Keratinocyte (primary cell): ENCODE data around the gene CCNY. TPM values are rescaled to one million over a fixed set of nuclear protein-coding genes. Genes with fewer than 3 reads are reported as not detected.

ENCODE experiments used
- DNase-seq: peaks from one replicate; pipeline ENCODE4 v3.0.0-alpha.2; 2011; ENCODE audit warnings: low read depth, missing footprints, low spot score
- FAIRE-seq: peaks from 2 replicates; lab custom pipeline; 2011; peaks lifted over from hg19 to GRCh38; lab: Jason Lieb, UNC
- H2AFZ ChIP-seq: 2 replicates; pipeline ENCODE4 v1.6.0; 2012; ENCODE audit warnings: low read length, control low read depth, inconsistent platforms; ENCODE audit not compliant: control insufficient read depth
- H3K27ac ChIP-seq: 2 replicates; pipeline ENCODE4 v1.5.1; 2011; ENCODE audit warnings: low read length; ENCODE audit not compliant: control insufficient read depth, insufficient read depth
- H3K27me3 ChIP-seq: 3 replicates; pipeline ENCODE4 v1.6.0; 2011; ENCODE audit warnings: low read length; ENCODE audit not compliant: control insufficient read depth, insufficient read depth; ENCODE audit errors: extremely low read depth
- H3K36me3 ChIP-seq, 2 experiments: 2 replicates in 1 of 2; 3 replicates in 1 of 2; pipeline ENCODE4 v1.5.1; 2011; ENCODE audit warnings: low read length in 2 of 2, mild to moderate bottlenecking in 1 of 2; ENCODE audit not compliant: control insufficient read depth in 2 of 2, insufficient read depth in 2 of 2; ENCODE audit errors: extremely low read depth in 1 of 2
- H3K4me1 ChIP-seq: 3 replicates; pipeline ENCODE4 v1.5.1; 2011; ENCODE audit warnings: low read length; ENCODE audit not compliant: control insufficient read depth, insufficient read depth; ENCODE audit errors: extremely low read depth
- H3K4me2 ChIP-seq: 3 replicates; pipeline ENCODE4 v1.6.0; 2011; ENCODE audit warnings: low read depth, low read length; ENCODE audit not compliant: control insufficient read depth, insufficient read depth; ENCODE audit errors: extremely low read depth
- H3K4me3 ChIP-seq, 3 experiments: fragments of 200-600 bp in 1 of 3; sonication (generic) in 1 of 3; 2 replicates in 2 of 3; 3 replicates in 1 of 3; pipeline ENCODE4 v1.5.1; 2011 to 2016; ENCODE audit warnings: low read length in 3 of 3, mild to moderate bottlenecking in 3 of 3, control low read depth in 2 of 3, inconsistent platforms in 1 of 3, low read depth in 1 of 3, mixed read lengths in 1 of 3, mixed run types in 1 of 3, moderate library complexity in 1 of 3; ENCODE audit not compliant: control insufficient read depth in 2 of 3, insufficient read depth in 2 of 3; ENCODE audit errors: extremely low read depth in 1 of 3
- H3K79me2 ChIP-seq: 2 replicates; pipeline ENCODE4 v1.6.0; 2012; ENCODE audit warnings: low read length; ENCODE audit not compliant: control insufficient read depth, insufficient read depth
- H3K9ac ChIP-seq: 3 replicates; pipeline ENCODE4 v1.6.0; 2011; ENCODE audit warnings: low read length; ENCODE audit not compliant: control insufficient read depth, insufficient read depth; ENCODE audit errors: extremely low read depth
- H3K9me1 ChIP-seq: 3 replicates; pipeline ENCODE4 v1.6.0; 2011; ENCODE audit warnings: low read length; ENCODE audit not compliant: control insufficient read depth, insufficient read depth; ENCODE audit errors: extremely low read depth
- H3K9me3 ChIP-seq: 2 replicates; pipeline ENCODE4 v1.5.1; 2012; ENCODE audit warnings: low read depth, low read length; ENCODE audit not compliant: control insufficient read depth
- H4K20me1 ChIP-seq: 3 replicates; pipeline ENCODE4 v1.6.0; 2011; ENCODE audit warnings: low read length; ENCODE audit not compliant: control insufficient read depth, insufficient read depth; ENCODE audit errors: extremely low read depth
- CTCF ChIP-seq, 3 experiments: IDR thresholded peaks in 1 of 3; conservative IDR thresholded peaks in 1 of 3; optimal IDR thresholded peaks in 1 of 3; 2 replicates in 2 of 3; 3 replicates in 1 of 3; pipeline versions ENCODE3 to v1.5.1; 2011; ENCODE audit warnings: low read length in 3 of 3, mild to moderate bottlenecking in 3 of 3, moderate library complexity in 2 of 3, control low read depth in 1 of 3, inconsistent platforms in 1 of 3; ENCODE audit not compliant: insufficient read depth in 2 of 3; ENCODE audit errors: extremely low read depth in 1 of 3
- EZH2 ChIP-seq: IDR thresholded peaks from one replicate; pipeline ENCODE4 v1.6.1; 2012; ENCODE audit warnings: inconsistent platforms, mild to moderate bottlenecking, low read length, moderate library complexity
- dilution Hi-C: fragments of 300-500 bp; cut with MboI; formaldehyde crosslinking; loops from one replicate; pipeline ENCODE4 v1.7.0; 2020; ENCODE audit warnings: low sequenced_read_pairs; ENCODE audit not compliant: extremely low pct_ligation_motif_present
- polyA plus RNA-seq, 5 experiments: library from polyadenylated mRNA; depleted of rRNA in 3 of 5; stranded (reverse) in 3 of 5; stranded (forward) in 1 of 5; unstranded in 1 of 5; fragments of >200 nt; gene quantifications; 1 replicate in 1 of 5; 2 replicates in 3 of 5; 3 replicates in 1 of 5; pipeline versions ENCODE4 v1.2.1 to v1.2.3, GENCODE V29; 2011 to 2012; ENCODE audit warnings: missing spikeins in 2 of 5, low read depth in 1 of 5, low replicate concordance in 1 of 5

Gene CCNY
- polyA plus RNA-seq, 1 donor (not counting 4 experiments of a cell fraction or from before 2014, with no cell fraction given): 58.9 TPM

- Histone ChIP-seq H3K4me1 (peaks cover 20% of the 10 kb centered on the region), H4K20me1 (peaks cover 21% of the 10 kb centered on the region), H3K79me2 (peaks cover 45% of the 10 kb centered on the region), H2AFZ (no peak overlapping the region), H3K4me2 (no peak overlapping the region), H3K9ac (no peak overlapping the region), H3K9me3 (no peaks in the 10 kb centered on the region), H3K9me1 (peaks cover 16% of the 10 kb centered on the region), H3K27me3 (no peaks in the 10 kb centered on the region), H3K36me3 (no peaks in the 10 kb centered on the region), H3K4me3 (no peak overlapping the region), H3K27ac (no peak overlapping the region)
- dilution Hi-C loops: no loop called here
- DNase-seq (no peak), FAIRE-seq (no peak)
- TF ChIP-seq CTCF (optimal IDR thresholded peaks at IDR 0.05 in 1 of 3, IDR thresholded peaks at IDR 0.05 in 1 of 3, conservative IDR thresholded peaks at IDR 0.05 in 1 of 3; ENCODE audit: extremely low read depth in 1 of 3, insufficient read depth in 2 of 3, low read length in 3 of 3) (no peak), EZH2 (no peak)
Measured at GRCh38 chr10:35495521-35496119, 159.3 kb downstream of the CCNY start.

- H3K27ac ChIP-seq: no peak overlapping the region
- H3K4me2 ChIP-seq: no peak overlapping the region
- no peak overlapping the region for H3K4me3 ChIP-seq
- no peak overlapping the region for H3K9ac ChIP-seq
- peaks cover 13% of the 10 kb centered on the region for H3K9me1 ChIP-seq
- H4K20me1 ChIP-seq: peaks cover 18% of the 10 kb centered on the region
- FAIRE-seq (no peak), DNase-seq (no peak)
- no peaks in the 10 kb centered on the region for H3K27me3 ChIP-seq
- TF ChIP-seq CTCF (optimal IDR thresholded peaks at IDR 0.05 in 1 of 3, IDR thresholded peaks at IDR 0.05 in 1 of 3, conservative IDR thresholded peaks at IDR 0.05 in 1 of 3; ENCODE audit: extremely low read depth in 1 of 3, insufficient read depth in 2 of 3, low read length in 3 of 3) (no peak), EZH2 (no peak)
- H2AFZ ChIP-seq: no peak overlapping the region
- peaks cover 10% of the 10 kb centered on the region for H3K4me1 ChIP-seq
- dilution Hi-C loops: no loop called here
- H3K79me2 ChIP-seq: peaks cover 44% of the 10 kb centered on the region
- peaks cover 0 to 2% of the 10 kb centered on the region in 2 experiments for H3K36me3 ChIP-seq
- no peaks in the 10 kb centered on the region for H3K9me3 ChIP-seq
Measured at GRCh38 chr10:35497909-35498308, 161.6 kb downstream of the CCNY start.
